Karpas-422 (cell line): Measurements from ENCODE around the gene ATP11A. TPM values are rescaled to one million over a fixed set of nuclear protein-coding genes. Genes with fewer than 3 reads are reported as not detected.
A peak's percentile ranks its signal among the peaks of the same experiment; 100 is the strongest.

Experiments
- DNase-seq: peaks from one replicate; pipeline ENCODE4 v3.0.0-alpha.2; 2015
- H2AFZ ChIP-seq: fragments of 200-600 bp; sonication (generic); 2 replicates; pipeline ENCODE4 v1.6.1; 2014; ENCODE audit warnings: antibody characterized with exemption, low read length, mixed read lengths
- H3K27ac ChIP-seq: fragments of 200-600 bp; sonication (generic); 2 replicates; pipeline ENCODE4 v1.5.1; 2014; ENCODE audit warnings: mild to moderate bottlenecking, low read length, moderate library complexity
- H3K27me3 ChIP-seq: fragments of 200-600 bp; sonication (generic); 2 replicates; pipeline ENCODE4 v1.6.1; 2014; ENCODE audit warnings: low read length, mixed read lengths
- H3K36me3 ChIP-seq: fragments of 200-600 bp; sonication (generic); 2 replicates; pipeline ENCODE4 v1.6.1; 2014; ENCODE audit warnings: low read length, mixed read lengths; ENCODE audit not compliant: insufficient read depth
- H3K4me1 ChIP-seq: fragments of 200-600 bp; sonication (generic); 2 replicates; pipeline ENCODE4 v1.6.1; 2014; ENCODE audit warnings: mild to moderate bottlenecking, low read length, mixed read lengths
- H3K4me2 ChIP-seq: fragments of 200-600 bp; sonication (generic); 2 replicates; pipeline ENCODE4 v1.6.1; 2014; ENCODE audit warnings: low read length, low read depth, mild to moderate bottlenecking; ENCODE audit not compliant: poor library complexity, severe bottlenecking
- H3K4me3 ChIP-seq: fragments of 200-600 bp; sonication (generic); 2 replicates; pipeline ENCODE4 v1.5.1; 2014; ENCODE audit warnings: mild to moderate bottlenecking, antibody characterized with exemption, low read length, mixed read lengths
- H3K79me2 ChIP-seq: fragments of 200-600 bp; sonication (generic); 2 replicates; pipeline ENCODE4 v1.6.1; 2014; ENCODE audit warnings: mild to moderate bottlenecking, low read length, mixed read lengths
- H3K9ac ChIP-seq: fragments of 200-600 bp; sonication (generic); 2 replicates; pipeline ENCODE4 v1.6.0; 2014; ENCODE audit warnings: low read length
- H3K9me2 ChIP-seq: fragments of 200-600 bp; sonication (generic), shearing (Covaris generic); replicated peaks from 2 replicates; pipeline ENCODE4 v1.6.0; 2014; ENCODE audit warnings: mild to moderate bottlenecking, low read length, moderate library complexity; ENCODE audit not compliant: insufficient read depth
- H3K9me3 ChIP-seq: fragments of 300-700, 200-600 bp; sonication (generic); 2 replicates; pipeline ENCODE4 v1.6.1; 2014; ENCODE audit warnings: low read length, mixed read lengths
- H4K20me1 ChIP-seq: fragments of 200-600 bp; sonication (generic); 2 replicates; pipeline ENCODE4 v1.6.1; 2014; ENCODE audit warnings: mild to moderate bottlenecking, antibody characterized with exemption, low read length, low read depth; ENCODE audit not compliant: insufficient read depth
- total RNA-seq: library from RNA; depleted of rRNA; stranded (reverse); fragments of >200 nt; shearing (Covaris generic); gene quantifications from 2 replicates; pipeline ENCODE4 v1.2.3, GENCODE V29; 2014; ENCODE audit warnings: low replicate concordance

Gene ATP11A
- total RNA-seq, 1 experiment from 2014 or later, result 0.11 TPM

GRCh38 chr13:112893207-112893569 is 203.3 kb downstream of the ATP11A start:
- peaks cover 3% of the 10 kb centered on the region; the same call in 1 of the 2 replicates for H4K20me1 ChIP-seq
- H3K36me3 ChIP-seq, result no peaks in the 10 kb centered on the region
- no peak for DNase-seq
- no peaks in the 10 kb centered on the region for H3K4me1 ChIP-seq
- H3K9me2 ChIP-seq, result no peaks in the 10 kb centered on the region
- H3K4me3 ChIP-seq, result no peak overlapping the region
- H3K9me3 ChIP-seq, result no peaks in the 10 kb centered on the region
- no peak overlapping the region for H3K9ac ChIP-seq
- H3K79me2 ChIP-seq, result no peaks in the 10 kb centered on the region
- H3K27ac ChIP-seq, result no peak overlapping the region
- no peak overlapping the region for H3K4me2 ChIP-seq
- H2AFZ ChIP-seq, result no peak overlapping the region
- H3K27me3 ChIP-seq, result no peaks in the 10 kb centered on the region

- Histone ChIP-seq H3K27ac (no peak overlapping the region), H3K4me3 (peak overlapping the region; percentile 27; the same call in 1 of the 2 replicates), H3K9me3 (no peaks in the 10 kb centered on the region), H2AFZ (no peak overlapping the region), H3K4me2 (no peak overlapping the region), H3K27me3 (no peaks in the 10 kb centered on the region), H3K36me3 (no peaks in the 10 kb centered on the region), H3K79me2 (no peaks in the 10 kb centered on the region), H3K4me1 (no peaks in the 10 kb centered on the region), H4K20me1 (peaks cover 3% of the 10 kb centered on the region; the same call in 1 of the 2 replicates), H3K9me2 (no peaks in the 10 kb centered on the region), H3K9ac (no peak overlapping the region)
- peak; percentile 65 for DNase-seq
Measured at GRCh38 chr13:112893570-112894422, 204.0 kb downstream of the ATP11A start.

- Histone ChIP-seq H3K4me3 (no peak overlapping the region), H3K9ac (no peak overlapping the region), H2AFZ (no peak overlapping the region), H3K9me2 (no peaks in the 10 kb centered on the region), H3K4me2 (no peak overlapping the region), H3K27me3 (no peaks in the 10 kb centered on the region), H3K4me1 (no peaks in the 10 kb centered on the region), H3K36me3 (no peaks in the 10 kb centered on the region), H3K9me3 (no peaks in the 10 kb centered on the region), H3K79me2 (no peaks in the 10 kb centered on the region), H3K27ac (no peak overlapping the region), H4K20me1 (peaks cover 3% of the 10 kb centered on the region; the same call in 1 of the 2 replicates)
- no peak for DNase-seq
Measured at GRCh38 chr13:112894423-112894672, 204.5 kb downstream of the ATP11A start.

- H3K4me2 ChIP-seq, result no peak overlapping the region
- H3K4me3 ChIP-seq, result no peak overlapping the region
- DNase-seq, result no peak
Measured at GRCh38 chr13:112894673-112895481, 205.0 kb downstream of the ATP11A start.

GRCh38 chr13:112895521-112896465 is 206.0 kb downstream of the ATP11A start:
- no peak overlapping the region for H3K4me3 ChIP-seq
- no peak overlapping the region for H2AFZ ChIP-seq
- no peak overlapping the region for H3K9ac ChIP-seq
- H3K36me3 ChIP-seq, result no peaks in the 10 kb centered on the region
- H4K20me1 ChIP-seq, result peaks cover 3% of the 10 kb centered on the region; the same call in 1 of the 2 replicates
- no peaks in the 10 kb centered on the region for H3K4me1 ChIP-seq
- H3K9me2 ChIP-seq, result no peaks in the 10 kb centered on the region
- no peaks in the 10 kb centered on the region for H3K9me3 ChIP-seq
- DNase-seq, result no peak
- H3K27me3 ChIP-seq, result no peaks in the 10 kb centered on the region
- no peaks in the 10 kb centered on the region for H3K79me2 ChIP-seq
- no peak overlapping the region for H3K4me2 ChIP-seq
- no peak overlapping the region for H3K27ac ChIP-seq

More at GRCh38 chr13:112894673-112895481, 205.0 kb downstream of the ATP11A start:
- H3K36me3 ChIP-seq, result no peaks in the 10 kb centered on the region
- no peaks in the 10 kb centered on the region for H3K4me1 ChIP-seq
- peaks cover 3% of the 10 kb centered on the region; the same call in 1 of the 2 replicates for H4K20me1 ChIP-seq
- no peak overlapping the region for H2AFZ ChIP-seq
- H3K27me3 ChIP-seq, result no peaks in the 10 kb centered on the region
- no peaks in the 10 kb centered on the region for H3K79me2 ChIP-seq
- no peak overlapping the region for H3K27ac ChIP-seq
- no peaks in the 10 kb centered on the region for H3K9me2 ChIP-seq
- H3K9ac ChIP-seq, result no peak overlapping the region
- no peaks in the 10 kb centered on the region for H3K9me3 ChIP-seq

- no peak for DNase-seq
Measured at GRCh38 chr13:112896736-112897602, 207.1 kb downstream of the ATP11A start.

GRCh38 chr13:112897603-112897955 is 207.7 kb downstream of the ATP11A start:
- H3K4me3 ChIP-seq, result no peak overlapping the region
- no peaks in the 10 kb centered on the region for H3K9me2 ChIP-seq
- H3K27ac ChIP-seq, result no peak overlapping the region
- H3K9me3 ChIP-seq, result no peaks in the 10 kb centered on the region
- no peaks in the 10 kb centered on the region for H3K27me3 ChIP-seq
- no peak for DNase-seq
- H3K79me2 ChIP-seq, result no peaks in the 10 kb centered on the region
- H2AFZ ChIP-seq, result no peak overlapping the region
- no peak overlapping the region for H3K4me2 ChIP-seq
- H4K20me1 ChIP-seq, result peaks cover 3% of the 10 kb centered on the region; the same call in 1 of the 2 replicates
- no peaks in the 10 kb centered on the region for H3K4me1 ChIP-seq
- no peak overlapping the region for H3K9ac ChIP-seq
- no peaks in the 10 kb centered on the region for H3K36me3 ChIP-seq

More at GRCh38 chr13:112896736-112897602, 207.1 kb downstream of the ATP11A start:
- Histone ChIP-seq H3K4me3 (no peak overlapping the region), H3K27ac (no peak overlapping the region), H3K27me3 (no peaks in the 10 kb centered on the region), H3K4me1 (no peaks in the 10 kb centered on the region), H3K79me2 (no peaks in the 10 kb centered on the region), H3K9me3 (no peaks in the 10 kb centered on the region), H4K20me1 (peaks cover 3% of the 10 kb centered on the region; the same call in 1 of the 2 replicates), H3K9ac (no peak overlapping the region), H3K36me3 (no peaks in the 10 kb centered on the region), H2AFZ (no peak overlapping the region), H3K4me2 (no peak overlapping the region), H3K9me2 (no peaks in the 10 kb centered on the region)
